DMS 273 (cell line): ENCODE data around the gene ADAMTS8.
"Not testable (repeated sequence)": the region's sequence is repeated elsewhere in the genome, so short reads cannot be mapped to it uniquely, and the experiment has no call there.

Source experiments
- DNase-seq: peaks from one replicate; lab custom pipeline; 2025; ENCODE audit not compliant: unreplicated experiment; lab: John Stamatoyannopoulos, UW

ADAMTS8 gene

GRCh38 chr11:130439160-130439519 is 10.7 kb upstream of the ADAMTS8 start:
- no peak for DNase-seq

- not testable (repeated sequence) for DNase-seq
Observed at GRCh38 chr11:130438401-130439159, 10.2 kb upstream of the ADAMTS8 start.

- DNase-seq: no peak
Observed at GRCh38 chr11:130437848-130438247, 9.4 kb upstream of the ADAMTS8 start.

- DNase-seq: no peak
Observed at GRCh38 chr11:130436171-130436570, 7.8 kb upstream of the ADAMTS8 start.

- no peak for DNase-seq
Observed at GRCh38 chr11:130435671-130436070, 7.3 kb upstream of the ADAMTS8 start.

GRCh38 chr11:130434521-130435223 is 6.3 kb upstream of the ADAMTS8 start:
- peak; percentile 85 for DNase-seq

GRCh38 chr11:130433357-130433756 is 4.9 kb upstream of the ADAMTS8 start:
- DNase-seq: no peak

GRCh38 chr11:130431801-130432200 is 3.4 kb upstream of the ADAMTS8 start:
- no peak for DNase-seq

GRCh38 chr11:130431331-130431773 is 2.9 kb upstream of the ADAMTS8 start:
- DNase-seq: peak; percentile 83

GRCh38 chr11:130429983-130430382 is 1.6 kb upstream of the ADAMTS8 start:
- no peak for DNase-seq

GRCh38 chr11:130429120-130429681 is 792 bp upstream of the ADAMTS8 start:
- no peak for DNase-seq

GRCh38 chr11:130427581-130428315 is 661 bp downstream of the ADAMTS8 start:
- DNase-seq: peak; percentile 67

- peak; percentile 65 for DNase-seq
Observed at GRCh38 chr11:130426837-130427341, 1.5 kb downstream of the ADAMTS8 start.

- peak; percentile 28 for DNase-seq
Observed at GRCh38 chr11:130426223-130426836, 2.1 kb downstream of the ADAMTS8 start.

- no peak for DNase-seq
Observed at GRCh38 chr11:130425156-130425555, 3.3 kb downstream of the ADAMTS8 start.

- DNase-seq: no peak
Observed at GRCh38 chr11:130424613-130425140, 3.7 kb downstream of the ADAMTS8 start.

- DNase-seq: no peak
Observed at GRCh38 chr11:130423541-130424142, 4.8 kb downstream of the ADAMTS8 start.

GRCh38 chr11:130422251-130422995 is 6.0 kb downstream of the ADAMTS8 start:
- DNase-seq: no peak

- DNase-seq: no peak
Observed at GRCh38 chr11:130421697-130422096, 6.7 kb downstream of the ADAMTS8 start.
